ENCODE data around the gene CCDC146.

GRCh38 chr7:77330169-77330882 is 207.9 kb downstream of the CCDC146 start:
- TF ChIP-seq CTCF (IDR thresholded peaks at IDR 0.05) (no peak), EP300 (IDR thresholded peaks at IDR 0.05) (peak in 1 of 4 donors; percentile 87), POLR2A (IDR thresholded peaks at IDR 0.05) (no peak)

Measured in upper lobe of left lung (tissue), 4 donors.